Nephron progenitor cell (in vitro differentiated cells): ENCODE data around the gene LRRC17.

Source experiments
- DNase-seq: peaks from one replicate; pipeline ENCODE4 v3.0.0; 2021
- H3K27ac Mint-ChIP-seq: 2 replicates; pipeline ENCODE4 v1.8.0; 2021; ENCODE audit warnings: mild to moderate bottlenecking, moderate library complexity, mixed read lengths
- H3K27me3 Mint-ChIP-seq: 2 replicates; pipeline ENCODE4 v1.8.0; 2021; ENCODE audit warnings: mild to moderate bottlenecking, low read depth, mixed read lengths; ENCODE audit not compliant: poor library complexity
- H3K36me3 Mint-ChIP-seq: 2 replicates; pipeline ENCODE4 v1.8.0; 2021; ENCODE audit warnings: low read depth, mixed read lengths
- H3K4me1 Mint-ChIP-seq: 2 replicates; pipeline ENCODE4 v1.8.0; 2021; ENCODE audit warnings: mixed read lengths
- H3K4me3 Mint-ChIP-seq: 2 replicates; pipeline ENCODE4 v1.8.0; 2021; ENCODE audit warnings: mild to moderate bottlenecking, moderate library complexity, mixed read lengths
- H3K9me3 Mint-ChIP-seq: 2 replicates; pipeline ENCODE4 v1.8.0; 2021; ENCODE audit warnings: mild to moderate bottlenecking, moderate library complexity, mixed read lengths
- CTCF ChIP-seq: fragments of 200-600 bp; sonication (generic); IDR thresholded peaks from 2 replicates; pipeline ENCODE4 v1.5.0; 2021; ENCODE audit warnings: antibody characterized with exemption

The LRRC17 gene

GRCh38 chr7:102933763-102934162, 21.0 kb downstream of the LRRC17 start:
- Mint-ChIP-seq H3K4me3 (peak overlapping the region; percentile 28), H3K27me3 (no peaks in the 10 kb centered on the region), H3K9me3 (no peaks in the 10 kb centered on the region), H3K4me1 (peaks cover 26% of the 10 kb centered on the region), H3K36me3 (no peaks in the 10 kb centered on the region), H3K27ac (peak overlapping the region; percentile 80)
- TF ChIP-seq CTCF, result no peak
- peak; percentile 36 for DNase-seq

- Mint-ChIP-seq H3K27me3 (no peaks in the 10 kb centered on the region), H3K27ac (no peak overlapping the region), H3K4me1 (peaks cover 26% of the 10 kb centered on the region), H3K9me3 (no peaks in the 10 kb centered on the region), H3K36me3 (no peaks in the 10 kb centered on the region), H3K4me3 (no peak overlapping the region)
- no peak for DNase-seq
- no peak for TF ChIP-seq CTCF
Measured at GRCh38 chr7:102934239-102934638, 21.4 kb downstream of the LRRC17 start.

- no peaks in the 10 kb centered on the region for H3K27me3 Mint-ChIP-seq
- no peaks in the 10 kb centered on the region for H3K9me3 Mint-ChIP-seq
- peaks cover 26% of the 10 kb centered on the region for H3K4me1 Mint-ChIP-seq
- H3K4me3 Mint-ChIP-seq, result no peak overlapping the region
- no peak overlapping the region for H3K27ac Mint-ChIP-seq
- H3K36me3 Mint-ChIP-seq, result no peaks in the 10 kb centered on the region
- TF ChIP-seq CTCF, result no peak
- no peak for DNase-seq
Measured at GRCh38 chr7:102934701-102935100, 21.9 kb downstream of the LRRC17 start.

- TF ChIP-seq CTCF, result no peak
- Mint-ChIP-seq H3K4me1 (peaks cover 26% of the 10 kb centered on the region), H3K9me3 (no peaks in the 10 kb centered on the region), H3K27ac (no peak overlapping the region), H3K4me3 (no peak overlapping the region), H3K27me3 (no peaks in the 10 kb centered on the region), H3K36me3 (no peaks in the 10 kb centered on the region)
- DNase-seq, result no peak
Measured at GRCh38 chr7:102935450-102936115, 22.8 kb downstream of the LRRC17 start.

GRCh38 chr7:102938679-102939078, 25.9 kb downstream of the LRRC17 start:
- no peak overlapping the region for H3K4me3 Mint-ChIP-seq
- H3K9me3 Mint-ChIP-seq, result no peaks in the 10 kb centered on the region
- no peak for TF ChIP-seq CTCF
- peaks cover 4% of the 10 kb centered on the region for H3K36me3 Mint-ChIP-seq
- H3K27me3 Mint-ChIP-seq, result no peaks in the 10 kb centered on the region
- H3K27ac Mint-ChIP-seq, result no peak overlapping the region
- peaks cover 43% of the 10 kb centered on the region for H3K4me1 Mint-ChIP-seq
- DNase-seq, result no peak

- no peak for DNase-seq
- Mint-ChIP-seq H3K36me3 (peaks cover 4% of the 10 kb centered on the region), H3K27me3 (no peaks in the 10 kb centered on the region), H3K4me3 (no peak overlapping the region), H3K27ac (no peak overlapping the region), H3K9me3 (no peaks in the 10 kb centered on the region), H3K4me1 (peaks cover 24% of the 10 kb centered on the region)
- TF ChIP-seq CTCF, result no peak
Measured at GRCh38 chr7:102942181-102942866, 29.5 kb downstream of the LRRC17 start.
